GM18505 (cell line): ENCODE data around the gene ZNF431.
"Not testable (repeated sequence)": the region's sequence is repeated elsewhere in the genome, so short reads cannot be mapped to it uniquely, and the experiment has no call there.

Experiments used
- ATAC-seq: cut with Tn5 transposase; IDR thresholded peaks from one replicate; pipeline ENCODE4 v1.9.1; 2021; ENCODE audit not compliant: unreplicated experiment
- POLR2A ChIP-seq: IDR thresholded peaks from 4 replicates; pipeline ENCODE4 v1.6.1; 2011; ENCODE audit warnings: borderline replicate concordance; ENCODE audit not compliant: insufficient read depth, insufficient read length; ENCODE audit errors: extremely low read depth

The ZNF431 gene

GRCh38 chr19:21128901-21129698 is 12.7 kb upstream of the ZNF431 start:
- TF ChIP-seq POLR2A, result no peak
- no peak for ATAC-seq

GRCh38 chr19:21130097-21130775 is 11.6 kb upstream of the ZNF431 start:
- TF ChIP-seq POLR2A, result no peak
- ATAC-seq, result no peak

- ATAC-seq, result no peak
- TF ChIP-seq POLR2A, result no peak
These were observed 8.2 kb upstream of the ZNF431 start for GRCh38 chr19:21133633-21134032.

GRCh38 chr19:21134934-21135366 is 6.9 kb upstream of the ZNF431 start:
- TF ChIP-seq POLR2A, result no peak
- no peak for ATAC-seq

- no peak for ATAC-seq
- TF ChIP-seq POLR2A, result no peak
These were observed 6.4 kb upstream of the ZNF431 start for GRCh38 chr19:21135433-21135832.

GRCh38 chr19:21138130-21138529 is 3.7 kb upstream of the ZNF431 start:
- no peak for ATAC-seq
- no peak for TF ChIP-seq POLR2A

- not testable (repeated sequence) for ATAC-seq
These were observed 834 bp upstream of the ZNF431 start for GRCh38 chr19:21141006-21141405.

GRCh38 chr19:21143428-21143827 is 1.6 kb downstream of the ZNF431 start:
- ATAC-seq, result no peak
- TF ChIP-seq POLR2A, result no peak

GRCh38 chr19:21143854-21144253 is 2.0 kb downstream of the ZNF431 start:
- TF ChIP-seq POLR2A, result no peak

GRCh38 chr19:21147540-21147939 is 5.7 kb downstream of the ZNF431 start:
- TF ChIP-seq POLR2A, result no peak
- no peak for ATAC-seq

More at GRCh38 chr19:21143854-21144253, 2.0 kb downstream of the ZNF431 start:
- no peak for ATAC-seq

GRCh38 chr19:21148681-21149080 is 6.8 kb downstream of the ZNF431 start:
- no peak for TF ChIP-seq POLR2A

GRCh38 chr19:21149877-21150276 is 8.0 kb downstream of the ZNF431 start:
- TF ChIP-seq POLR2A, result no peak
- ATAC-seq, result no peak

More at GRCh38 chr19:21148681-21149080, 6.8 kb downstream of the ZNF431 start:
- no peak for ATAC-seq

- TF ChIP-seq POLR2A, result no peak
- no peak for ATAC-seq
These were observed 9.6 kb downstream of the ZNF431 start for GRCh38 chr19:21151460-21151859.

- ATAC-seq, result no peak
- no peak for TF ChIP-seq POLR2A
These were observed 16.8 kb downstream of the ZNF431 start for GRCh38 chr19:21158523-21159135.
